Upper lobe of left lung (tissue), 4 donors: ENCODE data around the gene CDYL.

Experiments
- CTCF ChIP-seq, 6 experiments: fragments of 450-650 bp in 4 of 6; fragments of 200-600 bp in 2 of 6; sonication (generic) in 2 of 6; IDR thresholded peaks; one replicate each; pipeline ENCODE4 v1.5.1; 2016 to 2019; ENCODE audit warnings: antibody characterized with exemption in 6 of 6
- EP300 ChIP-seq, 4 donors: sonication (generic); formaldehyde crosslinking; IDR thresholded peaks; one replicate each; pipeline ENCODE4 v1.5.1; 2017; ENCODE audit warnings: antibody characterized with exemption in 4 of 4, control low read depth in 2 of 4
- POLR2A ChIP-seq, 4 donors: fragments of 450-650 bp; IDR thresholded peaks; one replicate each; pipeline ENCODE4 v1.5.1; 2016 to 2017; ENCODE audit warnings: antibody characterized with exemption in 4 of 4, mild to moderate bottlenecking in 2 of 4
- POLR2AphosphoS5 ChIP-seq, 2 donors: sonication (generic); formaldehyde crosslinking; IDR thresholded peaks; one replicate each; pipeline ENCODE4 v1.5.1; 2017; ENCODE audit warnings: antibody characterized with exemption in 2 of 2

DNA sequence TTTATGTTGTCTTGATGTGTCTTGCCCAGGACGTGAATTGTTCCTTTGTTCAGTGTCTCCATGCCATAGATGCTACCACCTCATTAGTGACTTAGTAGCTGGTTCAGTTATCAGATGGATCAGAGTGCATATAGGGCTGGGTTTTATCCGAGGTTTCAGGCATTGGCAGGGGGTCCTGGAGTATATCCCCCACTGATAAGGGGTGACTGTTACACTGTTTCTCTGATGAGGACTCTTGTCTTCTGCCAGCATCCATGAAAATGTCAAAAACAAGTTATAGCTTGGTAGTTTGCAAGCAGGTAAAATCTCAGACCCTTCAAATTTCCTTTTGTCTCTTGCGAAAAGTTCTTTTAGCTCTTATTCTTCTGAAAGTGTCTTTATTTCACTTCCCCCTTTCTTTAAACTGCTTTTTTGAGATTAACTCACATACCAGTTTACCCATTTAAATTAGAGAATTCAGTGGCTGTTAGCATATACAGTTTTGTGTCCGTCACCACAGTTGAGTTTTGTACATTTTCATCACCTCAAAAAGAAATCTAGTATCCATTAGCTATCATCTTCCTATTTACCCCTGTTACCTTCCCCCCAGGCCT is 109.2 kb downstream of the CDYL start:
- TF ChIP-seq POLR2A (IDR thresholded peaks at IDR 0.05): no peak
- TF ChIP-seq POLR2AphosphoS5 (IDR thresholded peaks at IDR 0.05): no peak
- no peak for TF ChIP-seq CTCF (IDR thresholded peaks at IDR 0.05)
- TF ChIP-seq EP300 (IDR thresholded peaks at IDR 0.05): no peak
